HEK293T (cell line): ENCODE measurements around the gene NRG2.

Experiments
- CTCF ChIA-PET: fragments of 350-600 bp; formaldehyde crosslinking; extraction: SDS; loops from one replicate; lab custom pipeline; 2021; ENCODE audit warnings: antibody characterized with exemption, inconsistent platforms; lab: Yijun Ruan, JAX
- POLR2A ChIA-PET: fragments of 350-600 bp; formaldehyde crosslinking; extraction: SDS; loops from one replicate; lab custom pipeline; 2020; ENCODE audit warnings: antibody characterized with exemption, inconsistent platforms; lab: Yijun Ruan, JAX
- DNase-seq: peaks from one replicate; pipeline ENCODE4 v3.0.0; 2012; ENCODE audit warnings: mixed read lengths; ENCODE audit errors: extremely low spot score
- ARNT ChIP-seq: fragments of 450-650 bp; IDR thresholded peaks from 2 replicates; pipeline ENCODE4 v1.6.1; 2017; ENCODE audit warnings: mild to moderate bottlenecking
- BHLHE40 ChIP-seq: fragments of 450-650 bp; IDR thresholded peaks from 2 replicates; pipeline ENCODE4 v1.6.1; 2016; ENCODE audit warnings: mild to moderate bottlenecking, moderate library complexity, borderline replicate concordance
- CTBP1 ChIP-seq: fragments of 450-650 bp; IDR thresholded peaks from 2 replicates; pipeline ENCODE4 v1.6.1; 2016; ENCODE audit warnings: borderline replicate concordance
- ELF4 ChIP-seq: fragments of 450-650 bp; IDR thresholded peaks from 2 replicates; pipeline ENCODE4 v1.6.1; 2017; ENCODE audit warnings: antibody characterized with exemption
- FOXA1 ChIP-seq: fragments of 450-650 bp; IDR thresholded peaks from 2 replicates; pipeline ENCODE4 v1.6.1; 2016; ENCODE audit warnings: mild to moderate bottlenecking
- FOXK2 ChIP-seq: fragments of 450-650 bp; IDR thresholded peaks from 2 replicates; pipeline ENCODE4 v1.6.1; 2016; ENCODE audit warnings: mild to moderate bottlenecking
- FOXM1 ChIP-seq: fragments of 450-650 bp; IDR thresholded peaks from 2 replicates; pipeline ENCODE4 v1.6.1; 2017; ENCODE audit warnings: mild to moderate bottlenecking, borderline replicate concordance
- HDGF ChIP-seq: fragments of 450-650 bp; IDR thresholded peaks from 2 replicates; pipeline ENCODE4 v1.6.1; 2017; ENCODE audit warnings: antibody characterized with exemption, borderline replicate concordance
- L3MBTL2 ChIP-seq: fragments of 450-650 bp; conservative IDR thresholded peaks from 2 replicates; pipeline ENCODE4 v1.6.1; 2016; ENCODE audit warnings: mild to moderate bottlenecking
- LEF1 ChIP-seq: fragments of 450-650 bp; IDR thresholded peaks from 2 replicates; pipeline ENCODE4 v1.6.1; 2017; ENCODE audit warnings: mild to moderate bottlenecking, borderline replicate concordance
- NFRKB ChIP-seq: fragments of 450-650 bp; IDR thresholded peaks from 2 replicates; pipeline ENCODE4 v1.6.1; 2016; ENCODE audit warnings: mild to moderate bottlenecking, moderate library complexity
- PKNOX1 ChIP-seq: fragments of 450-650 bp; IDR thresholded peaks from 2 replicates; pipeline ENCODE4 v1.6.1; 2016
- SP1 ChIP-seq: fragments of 450-650 bp; IDR thresholded peaks from 2 replicates; pipeline ENCODE4 v1.6.1; 2017
- SUZ12 ChIP-seq: fragments of 450-650 bp; IDR thresholded peaks from 2 replicates; pipeline ENCODE4 v1.6.1; 2016; ENCODE audit warnings: mild to moderate bottlenecking
- TARDBP ChIP-seq: fragments of 450-650 bp; IDR thresholded peaks from 2 replicates; pipeline ENCODE4 v1.6.1; 2016
- ZNF384 ChIP-seq: fragments of 450-650 bp; IDR thresholded peaks from 2 replicates; pipeline ENCODE4 v1.6.1; 2016

Gene NRG2

GRCh38 chr5:140004174-140004573 lies 38.9 kb downstream of the NRG2 start:
- no peak for TF ChIP-seq PKNOX1
- TF ChIP-seq FOXA1, result no peak
- TF ChIP-seq FOXK2, result no peak
- no peak for TF ChIP-seq CTBP1
- TF ChIP-seq L3MBTL2, result no peak
- TF ChIP-seq HDGF, result no peak
- TF ChIP-seq ELF4, result no peak
- TF ChIP-seq FOXM1, result no peak
- no peak for DNase-seq
- ChIA-PET POLR2A (no interaction called here), CTCF (no interaction called here)

GRCh38 chr5:140003519-140003918 lies 39.6 kb downstream of the NRG2 start:
- TF ChIP-seq NFRKB (no peak), SUZ12 (no peak), ELF4 (no peak), PKNOX1 (no peak), FOXA1 (no peak), CTBP1 (no peak), FOXK2 (no peak), BHLHE40 (no peak), ARNT (no peak), LEF1 (no peak), L3MBTL2 (no peak), TARDBP (no peak), ZNF384 (no peak), FOXM1 (no peak), HDGF (no peak), SP1 (no peak)
- CTCF ChIA-PET, result no interaction called here
- no peak for DNase-seq
- POLR2A ChIA-PET, result no interaction called here

GRCh38 chr5:140000332-140000731 lies 42.8 kb downstream of the NRG2 start:
- DNase-seq, result no peak
- CTCF ChIA-PET, result interaction anchor here (1.3 kb wide), 1 partner anchor 32 kb away, joined by 3 read pairs; no protein-coding TSS in a partner anchor
- TF ChIP-seq L3MBTL2, result no peak
- TF ChIP-seq LEF1, result no peak
- TF ChIP-seq ZNF384, result no peak
- no peak for TF ChIP-seq HDGF
- no peak for TF ChIP-seq FOXK2
- no peak for TF ChIP-seq CTBP1
- TF ChIP-seq FOXA1, result no peak
- TF ChIP-seq BHLHE40, result no peak
- TF ChIP-seq ARNT, result no peak
- no peak for TF ChIP-seq NFRKB
- no peak for TF ChIP-seq ELF4
- no peak for TF ChIP-seq SP1
- no peak for TF ChIP-seq FOXM1
- no peak for TF ChIP-seq PKNOX1
- POLR2A ChIA-PET, result no interaction called here

- CTCF ChIA-PET, result no interaction called here
- POLR2A ChIA-PET, result no interaction called here
- DNase-seq, result no peak
- TF ChIP-seq SP1 (no peak), ZNF384 (no peak), SUZ12 (no peak), NFRKB (no peak), FOXM1 (no peak), FOXA1 (no peak), LEF1 (no peak), BHLHE40 (no peak), ELF4 (no peak), ARNT (no peak), FOXK2 (no peak), CTBP1 (no peak), TARDBP (no peak), HDGF (no peak), PKNOX1 (no peak), L3MBTL2 (no peak)
Measured at GRCh38 chr5:139998837-139999236, 44.3 kb downstream of the NRG2 start.

- DNase-seq, result no peak
- TF ChIP-seq LEF1, result no peak
- no peak for TF ChIP-seq BHLHE40
- TF ChIP-seq ARNT, result no peak
- no peak for TF ChIP-seq ELF4
- TF ChIP-seq FOXM1, result no peak
- TF ChIP-seq L3MBTL2, result no peak
- TF ChIP-seq PKNOX1, result no peak
- TF ChIP-seq NFRKB, result no peak
- TF ChIP-seq HDGF, result no peak
- no peak for TF ChIP-seq FOXA1
- no peak for TF ChIP-seq FOXK2
- no peak for TF ChIP-seq TARDBP
- TF ChIP-seq ZNF384, result no peak
- no peak for TF ChIP-seq CTBP1
- TF ChIP-seq SUZ12, result no peak
- no peak for TF ChIP-seq SP1
- POLR2A ChIA-PET, result no interaction called here
- CTCF ChIA-PET, result interaction anchor here (0.6 to 0.8 kb wide), 2 partner anchors 28 to 52 kb away, joined by 3 read pairs; no protein-coding TSS in a partner anchor
Measured at GRCh38 chr5:139997276-139997675, 45.8 kb downstream of the NRG2 start.
